ENCODE data around the gene ALOX12. TPM values are rescaled to one million over a fixed set of nuclear protein-coding genes. Genes with fewer than 3 reads are reported as not detected.

ALOX12 gene
- total RNA-seq, 3 donors from 2014 or later = not detected

DNA sequence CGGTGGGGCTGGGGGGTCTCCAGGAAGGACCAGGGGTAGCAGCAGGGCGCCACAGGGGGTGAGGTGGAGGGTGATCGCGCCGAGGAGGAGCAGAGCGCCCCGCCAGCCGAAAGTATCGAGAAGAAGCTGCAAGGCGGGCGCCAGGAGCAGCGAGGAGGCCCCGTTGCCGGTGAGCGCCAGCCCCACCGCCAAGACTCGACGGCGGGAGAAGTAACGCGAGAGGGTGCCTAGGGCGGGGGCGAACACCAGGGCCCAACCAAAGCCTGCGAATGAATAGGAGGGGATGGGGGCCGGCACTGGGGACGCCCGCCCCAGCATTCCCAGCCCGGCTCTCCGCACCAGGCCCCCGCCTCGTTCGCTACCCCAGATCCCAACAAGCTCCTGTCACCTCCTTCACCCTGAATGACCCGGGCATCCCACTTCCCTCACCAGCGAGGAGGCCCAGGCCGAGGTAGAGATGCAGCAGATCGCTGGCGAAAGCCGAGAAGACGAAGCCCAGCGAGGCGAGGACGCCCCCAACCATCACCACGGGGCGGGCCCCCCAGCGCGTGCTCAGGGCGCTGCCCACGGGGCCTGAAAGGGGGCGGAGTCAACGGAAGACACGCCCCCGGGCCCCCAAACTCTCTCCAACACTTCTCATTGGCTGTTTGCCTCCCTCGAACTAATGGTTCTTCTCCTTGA, 46.8 kb downstream of the ALOX12 start:
- intact Hi-C loops (cut with DNase I; ENCODE audit: low total_unique reads) = no loop called here
- Histone ChIP-seq H3K4me3 (peak overlapping the region; percentile 40 to 81 (median 57)), H3K4me1 (peaks cover 5 to 12% of the 10 kb centered on the region in 2 donors), H3K27me3 (no peaks in the 10 kb centered on the region), H3K9me3 (no peaks in the 10 kb centered on the region), H3K27ac (peak overlapping the region; percentile 89), H3K36me3 (no peaks in the 10 kb centered on the region)
- DNase-seq (ENCODE audit: low spot score in 2 of 2) = no peak
- TF ChIP-seq POLR2AphosphoS5 (IDR thresholded peaks at IDR 0.05) (peak in 1 of 3 donors; percentile 6), POLR2A (IDR thresholded peaks at IDR 0.05) (no peak)
- TF ChIP-seq, protein P1, sequence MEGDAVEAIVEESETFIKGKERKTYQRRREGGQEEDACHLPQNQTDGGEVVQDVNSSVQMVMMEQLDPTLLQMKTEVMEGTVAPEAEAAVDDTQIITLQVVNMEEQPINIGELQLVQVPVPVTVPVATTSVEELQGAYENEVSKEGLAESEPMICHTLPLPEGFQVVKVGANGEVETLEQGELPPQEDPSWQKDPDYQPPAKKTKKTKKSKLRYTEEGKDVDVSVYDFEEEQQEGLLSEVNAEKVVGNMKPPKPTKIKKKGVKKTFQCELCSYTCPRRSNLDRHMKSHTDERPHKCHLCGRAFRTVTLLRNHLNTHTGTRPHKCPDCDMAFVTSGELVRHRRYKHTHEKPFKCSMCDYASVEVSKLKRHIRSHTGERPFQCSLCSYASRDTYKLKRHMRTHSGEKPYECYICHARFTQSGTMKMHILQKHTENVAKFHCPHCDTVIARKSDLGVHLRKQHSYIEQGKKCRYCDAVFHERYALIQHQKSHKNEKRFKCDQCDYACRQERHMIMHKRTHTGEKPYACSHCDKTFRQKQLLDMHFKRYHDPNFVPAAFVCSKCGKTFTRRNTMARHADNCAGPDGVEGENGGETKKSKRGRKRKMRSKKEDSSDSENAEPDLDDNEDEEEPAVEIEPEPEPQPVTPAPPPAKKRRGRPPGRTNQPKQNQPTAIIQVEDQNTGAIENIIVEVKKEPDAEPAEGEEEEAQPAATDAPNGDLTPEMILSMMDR (IDR thresholded peaks at IDR 0.05) = no peak

DNA sequence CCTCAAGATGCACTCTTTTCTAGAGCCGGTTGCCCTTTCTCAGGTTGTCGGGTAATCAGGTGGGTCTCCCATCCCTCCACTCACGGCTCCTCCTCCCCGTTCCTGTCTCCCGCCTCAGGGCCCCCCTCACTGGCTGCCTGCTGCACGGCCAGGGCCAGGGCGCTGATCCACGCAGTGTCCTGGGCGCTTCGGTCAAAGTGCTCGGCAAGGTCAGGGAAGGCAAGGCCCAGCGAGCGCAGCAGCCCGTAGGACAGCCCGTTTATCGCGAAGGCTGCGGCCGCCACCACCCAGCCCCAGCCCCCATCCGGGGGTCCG, 47.3 kb downstream of the ALOX12 start:
- no peaks in the 10 kb centered on the region for H3K27me3 ChIP-seq
- TF ChIP-seq POLR2A (IDR thresholded peaks at IDR 0.05) = no peak
- TF ChIP-seq, protein P1 (IDR thresholded peaks at IDR 0.05) = no peak
- TF ChIP-seq POLR2AphosphoS5 (IDR thresholded peaks at IDR 0.05) = no peak
- H3K27ac ChIP-seq = peak overlapping the region; percentile 89
- peaks cover 5 to 12% of the 10 kb centered on the region in 2 donors for H3K4me1 ChIP-seq
- intact Hi-C loops (cut with DNase I; ENCODE audit: low total_unique reads) = no loop called here
- peak overlapping the region; percentile 40 to 81 (median 57) for H3K4me3 ChIP-seq
- DNase-seq (ENCODE audit: low spot score in 2 of 2) = no peak
- no peaks in the 10 kb centered on the region for H3K36me3 ChIP-seq
- no peaks in the 10 kb centered on the region for H3K9me3 ChIP-seq

DNA sequence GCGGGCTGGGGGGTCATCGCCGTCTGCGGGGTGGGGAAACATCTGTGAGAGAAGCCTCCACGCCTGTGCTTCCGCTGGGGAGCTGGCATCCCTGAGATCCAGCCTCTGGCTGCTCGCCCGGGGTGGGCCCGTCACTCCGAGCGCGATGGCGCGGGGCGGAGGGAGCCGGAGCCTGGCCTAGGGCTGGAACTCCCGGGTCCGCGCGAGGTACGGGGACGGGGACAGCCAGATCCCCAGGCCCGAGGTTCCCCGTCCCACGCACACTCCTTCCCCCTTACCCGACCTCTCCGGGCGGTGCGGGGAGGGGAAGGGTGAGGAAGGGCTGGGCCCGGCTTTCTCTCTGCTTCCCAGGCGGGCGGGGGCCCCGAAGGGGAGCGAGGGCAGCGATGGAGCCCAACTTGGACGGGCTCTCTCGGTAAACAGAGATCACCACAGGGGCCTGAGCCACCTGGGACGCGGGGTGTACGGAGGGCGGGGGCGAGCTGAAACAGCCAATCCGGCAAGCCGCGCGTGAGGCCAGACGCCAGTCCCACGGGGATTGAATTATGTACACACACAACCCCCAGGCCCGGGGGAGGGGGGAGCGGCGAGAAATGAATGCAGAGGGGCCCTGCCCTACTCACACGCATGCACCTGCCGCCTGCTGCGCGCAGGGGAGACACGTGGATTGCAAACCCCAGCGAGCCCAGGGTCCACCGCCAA, 47.8 kb downstream of the ALOX12 start, which contains the start of gene SLC16A11:
SLC16A11 (minus strand) TSS at position 596 of the 702 bp plus-strand sequence; CDS start at position 17, 579 bp downstream.
- peak within 1 kb of the TSS; percentile 89 for H3K27ac ChIP-seq
- H3K9me3 ChIP-seq = no peaks in the 10 kb centered on the region
- H3K4me1 ChIP-seq = peaks cover 5 to 12% of the 10 kb centered on the region in 2 donors
- TF ChIP-seq, protein P1 (IDR thresholded peaks at IDR 0.05) = no peak
- TF ChIP-seq POLR2AphosphoS5 (IDR thresholded peaks at IDR 0.05) = no peak
- TF ChIP-seq POLR2A (IDR thresholded peaks at IDR 0.05) = no peak
- intact Hi-C loops (cut with DNase I; ENCODE audit: low total_unique reads) = no loop called here
- no peaks in the 10 kb centered on the region for H3K36me3 ChIP-seq
- H3K27me3 ChIP-seq = no peaks in the 10 kb centered on the region
- peak within 1 kb of the TSS; percentile 40 to 81 (median 57) for H3K4me3 ChIP-seq
- no peak for DNase-seq (ENCODE audit: low spot score in 2 of 2)

DNA sequence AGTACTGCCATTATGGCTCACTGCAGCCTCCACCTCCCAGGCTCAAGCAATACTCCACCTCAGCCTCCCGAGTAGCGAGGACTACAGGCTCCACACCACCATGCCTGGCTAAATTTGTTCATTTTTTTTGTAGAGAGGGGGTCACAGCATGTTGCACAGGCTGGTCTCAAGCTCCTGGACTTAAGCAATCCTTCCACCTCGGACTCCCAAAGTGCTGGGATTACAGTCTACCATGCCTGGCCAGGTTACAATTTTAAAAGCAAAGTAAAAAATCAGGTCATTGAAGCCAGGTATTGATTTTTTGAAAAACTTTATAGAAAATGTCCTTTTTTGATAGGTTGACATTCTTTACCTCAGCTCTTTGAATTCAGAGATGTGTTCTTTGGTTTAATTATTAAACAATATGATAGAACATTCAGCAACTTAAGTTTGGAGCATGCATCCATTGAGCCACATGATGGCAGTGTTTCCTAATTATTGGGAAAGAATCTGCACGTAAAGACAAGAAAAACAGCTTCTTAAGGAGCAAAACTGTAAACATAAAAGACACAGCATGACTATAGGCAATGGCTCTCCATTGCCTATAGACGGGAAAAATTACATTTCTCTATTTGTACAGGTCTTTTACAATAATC, 49.8 kb downstream of the ALOX12 start:
- Histone ChIP-seq H3K27ac (peak overlapping the region; percentile 85 to 89), H3K36me3 (no peaks in the 10 kb centered on the region), H3K4me3 (peak overlapping the region in 2 of 3 donors; percentile 24 to 50), H3K9me3 (no peaks in the 10 kb centered on the region), H3K4me1 (peaks cover 5 to 12% of the 10 kb centered on the region in 2 donors), H3K27me3 (no peaks in the 10 kb centered on the region)
- intact Hi-C loops (cut with DNase I; ENCODE audit: low total_unique reads) = no loop called here
- DNase-seq (ENCODE audit: low spot score in 2 of 2) = no peak
- TF ChIP-seq, protein P1 (IDR thresholded peaks at IDR 0.05) = peak; percentile 68 to 93 (median 89)
- TF ChIP-seq POLR2A (IDR thresholded peaks at IDR 0.05) = no peak
